Adipose tissue (tissue), 3 donors: Measurements from ENCODE around the gene SUFU. TPM values are rescaled to one million over a fixed set of nuclear protein-coding genes. Genes with fewer than 3 reads are reported as not detected.
"Not testable (repeated sequence)": the region's sequence is repeated elsewhere in the genome, so short reads cannot be mapped to it uniquely, and the experiment has no call there.

Experiments
- H3K27ac ChIP-seq: one replicate; pipeline ENCODE4 v1.5.1; 2013; ENCODE audit warnings: low read depth, low read length
- WGBS, 3 donors: extraction: QIAGEN DNeasy Blood & Tissue Kit; methylation state at CpG; one replicate each; pipeline ENCODE4 v1.1.7; 2013; 5-methylcytosine and 5-hydroxymethylcytosine counted together
- polyA plus RNA-seq, 3 donors: library from polyadenylated mRNA; stranded (reverse); fragments of 200-250 nt; gene quantifications; one replicate each; pipeline ENCODE4 v1.2.3, GENCODE V29; 2013
- donor health status: healthy with polysubstance abuse.
- donor health status: Bipolar disorder and iron deficiency.
- donor health status: healthy.

The SUFU gene
- polyA plus RNA-seq, 3 donors, result 2.7 to 5.3 (median 3.6) TPM

GRCh38 chr10:102475451-102476040 lies 28.2 kb upstream of the SUFU start:
- H3K27ac ChIP-seq, result no peak overlapping the region
- 88 to 93% (median 89%) methylated on average over 9 of the region's 9 CpGs for WGBS, 3 donors

DNA sequence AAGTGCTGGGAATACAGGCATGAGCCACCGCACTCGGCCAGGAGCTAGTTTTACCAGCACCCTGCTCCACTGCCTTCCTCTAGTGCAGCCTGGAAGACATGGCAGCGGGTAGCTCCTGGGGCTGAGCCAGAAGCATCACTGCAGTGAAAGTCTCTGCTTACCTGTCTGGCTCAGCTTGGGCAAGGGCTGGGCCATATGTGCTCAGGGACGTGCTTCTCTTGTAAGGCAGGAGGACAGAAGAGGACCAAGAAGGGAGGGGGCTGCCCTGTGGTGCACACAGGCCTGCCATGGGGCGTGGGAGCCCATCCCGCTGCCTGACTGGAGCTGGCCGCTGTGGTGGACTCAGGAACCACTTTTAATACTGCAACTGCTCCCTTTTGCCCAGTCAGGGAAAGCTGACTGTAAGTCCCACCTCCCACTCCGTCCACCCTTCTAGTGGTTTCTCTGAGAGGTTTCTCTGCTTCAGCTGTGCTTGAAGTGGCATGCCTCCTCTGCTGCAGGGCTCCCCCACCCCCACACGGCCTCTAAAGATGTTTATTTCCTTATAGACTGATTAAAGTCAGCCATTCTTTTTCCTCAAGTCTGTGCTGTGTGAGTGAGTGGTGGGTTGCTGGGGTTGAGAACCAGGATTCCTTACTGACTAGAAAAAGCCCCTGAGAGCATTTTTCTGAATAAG lies 27.2 kb upstream of the SUFU start:
- H3K27ac ChIP-seq, result no peak overlapping the region
- 68 to 80% (median 72%) methylated on average over 9 of the region's 9 CpGs for WGBS, 3 donors

DNA sequence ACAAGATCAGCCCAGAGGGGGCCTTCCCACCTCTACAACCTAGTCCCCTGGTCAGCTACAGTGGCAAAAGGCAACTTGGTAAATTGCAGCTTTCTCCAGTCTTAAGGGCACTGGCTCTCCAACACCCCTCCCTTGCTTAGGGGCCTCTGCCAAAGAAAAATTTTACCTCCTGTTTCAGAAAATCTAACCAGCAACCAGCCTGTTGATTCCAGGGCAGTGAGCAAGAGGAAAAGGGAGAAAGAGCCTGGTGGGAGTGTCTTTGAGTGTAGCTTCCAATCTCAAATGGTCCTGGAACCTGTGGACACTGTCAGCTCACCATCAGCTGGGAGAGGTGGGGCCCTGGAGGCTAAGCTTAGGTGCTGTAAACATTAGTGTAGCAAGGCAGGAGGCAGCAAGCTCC lies 24.1 kb upstream of the SUFU start:
- no peak overlapping the region for H3K27ac ChIP-seq

GRCh38 chr10:102480396-102480795 lies 23.4 kb upstream of the SUFU start:
- 87 to 90% (median 89%) methylated on average over 9 of the region's 9 CpGs for WGBS, 3 donors
- H3K27ac ChIP-seq, result no peak overlapping the region

- no peak overlapping the region for H3K27ac ChIP-seq
- WGBS, 3 donors, result 94 to 96% (median 95%) methylated on average over 13 of the region's 13 CpGs
Observed at GRCh38 chr10:102484021-102484420, 19.8 kb upstream of the SUFU start.

GRCh38 chr10:102485093-102485784 lies 18.5 kb upstream of the SUFU start:
- 89 to 91% (median 90%) methylated on average over 18 of the region's 18 CpGs for WGBS, 3 donors
- H3K27ac ChIP-seq, result no peak overlapping the region

DNA sequence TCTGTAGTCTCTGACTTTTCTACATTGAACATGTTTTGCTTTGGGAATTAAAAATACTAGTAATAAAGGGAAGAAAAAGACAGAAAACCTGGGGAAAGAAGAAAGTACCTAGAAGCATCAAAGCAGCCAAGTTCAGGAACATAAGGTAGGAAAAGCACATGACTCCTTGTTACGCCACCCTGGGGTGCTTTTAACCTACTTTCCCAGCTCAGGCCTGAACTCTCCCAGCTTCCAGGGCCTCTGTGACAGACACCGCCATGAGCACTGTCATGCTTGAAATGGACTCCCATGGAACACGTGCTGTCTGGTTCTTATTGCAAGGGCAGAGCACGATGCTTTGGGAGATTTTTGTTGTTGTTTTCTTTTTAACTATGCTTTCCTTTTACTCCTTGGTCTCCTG lies 12.6 kb upstream of the SUFU start:
- no peak overlapping the region for H3K27ac ChIP-seq

DNA sequence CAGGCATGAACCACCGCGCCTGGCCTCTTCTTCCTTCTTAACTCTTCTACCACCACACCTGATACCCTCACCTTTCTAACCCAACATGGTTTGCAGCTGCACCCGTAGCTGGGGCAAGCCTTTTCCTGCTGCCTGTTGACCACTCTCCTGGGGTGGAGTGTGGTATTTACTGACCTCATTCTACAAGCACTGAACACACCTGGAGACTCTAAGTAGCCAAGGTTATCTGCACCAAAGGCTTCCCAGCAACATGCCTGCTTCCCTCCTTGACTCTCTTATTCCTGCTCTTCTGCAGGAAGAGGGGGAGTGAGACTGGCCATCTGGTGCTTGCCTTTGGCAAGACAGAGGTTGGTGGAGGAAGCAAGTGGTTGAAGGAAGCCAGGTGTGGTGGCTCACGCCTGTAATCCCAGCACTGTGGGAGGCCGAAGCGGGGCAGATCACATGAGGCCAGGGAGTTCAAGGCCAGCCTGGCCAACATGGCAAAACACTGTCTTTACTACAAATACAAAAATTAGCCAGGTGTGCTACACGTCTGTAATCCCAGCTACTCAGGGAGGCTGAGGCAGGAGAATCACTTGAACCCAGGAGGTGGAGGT lies 11.3 kb upstream of the SUFU start:
- 78 to 96% (median 93%) methylated on average over 7 of the region's 7 CpGs for WGBS, 3 donors
- no peak overlapping the region for H3K27ac ChIP-seq

More for the DNA sequence above, 12.6 kb upstream of the SUFU start:
- 83 to 91% (median 88%) methylated on average over 4 of the region's 4 CpGs for WGBS, 3 donors

DNA sequence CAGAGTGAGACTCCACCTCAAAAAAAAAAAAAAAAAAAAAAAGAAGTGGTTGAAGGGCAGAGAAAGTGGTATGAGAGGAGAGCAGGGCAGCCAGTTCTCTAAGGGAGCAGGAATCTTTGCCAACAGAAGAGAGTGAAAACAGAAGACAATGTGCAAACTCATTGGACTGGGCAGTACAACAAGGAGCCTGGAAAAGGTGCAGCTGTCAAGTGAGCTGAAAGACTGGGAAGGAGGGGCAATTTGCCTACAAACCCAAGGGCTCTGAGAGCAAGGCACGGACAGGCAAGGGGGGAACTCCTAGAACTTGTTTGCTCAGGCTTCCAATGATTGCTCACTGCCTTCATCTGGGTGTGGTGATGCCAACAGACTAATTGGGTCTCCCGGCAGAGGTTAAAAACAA lies 10.8 kb upstream of the SUFU start:
- 16 to 62% (median 40%) methylated on average over 2 of the region's 2 CpGs for WGBS, 3 donors
- no peak overlapping the region for H3K27ac ChIP-seq

DNA sequence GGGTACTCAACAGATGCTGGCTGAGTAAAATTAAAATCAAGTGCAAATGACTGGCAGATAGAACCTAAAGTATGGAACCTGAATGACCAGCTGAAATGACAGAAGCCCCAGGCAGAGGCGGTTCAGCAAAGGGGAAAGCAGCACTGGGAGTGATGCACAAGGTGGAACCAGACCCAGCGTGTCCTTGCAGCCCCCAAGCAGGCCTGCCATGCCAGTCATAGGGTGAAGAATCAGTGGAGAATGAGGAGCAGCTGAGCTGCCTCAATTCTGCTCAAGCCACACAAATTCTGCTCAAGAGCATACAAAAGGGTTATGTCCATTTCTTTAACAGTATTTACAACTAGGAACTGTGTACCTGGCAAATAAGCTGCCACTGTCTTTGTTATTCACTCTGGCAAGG lies 10.0 kb upstream of the SUFU start:
- no peak overlapping the region for H3K27ac ChIP-seq
- WGBS, 3 donors, result 65 to 95% (median 89%) methylated on average over 2 of the region's 2 CpGs

DNA sequence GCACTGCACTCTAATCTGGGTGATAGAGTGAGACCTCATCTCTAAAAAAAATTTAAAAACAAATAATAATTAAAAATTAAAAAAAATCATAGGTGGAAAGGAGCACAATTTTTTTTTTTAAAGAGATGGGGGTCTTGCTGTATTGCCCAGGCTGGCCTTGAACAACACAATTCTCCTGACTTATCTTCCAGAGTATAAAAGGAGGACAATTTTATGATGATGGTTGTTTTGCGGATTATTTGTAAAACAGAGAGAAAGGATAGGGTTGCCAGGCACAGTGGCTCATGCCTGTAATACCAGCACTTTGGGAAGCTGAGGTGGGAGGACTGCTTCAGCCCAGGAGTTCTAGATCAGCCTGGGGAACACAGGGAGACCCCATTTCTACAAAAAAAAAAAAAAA lies 6.2 kb upstream of the SUFU start:
- H3K27ac ChIP-seq, result no peak overlapping the region
- 98 to 100% (median 100%) methylated on average over 1 of the region's 1 CpG for WGBS, 3 donors

DNA sequence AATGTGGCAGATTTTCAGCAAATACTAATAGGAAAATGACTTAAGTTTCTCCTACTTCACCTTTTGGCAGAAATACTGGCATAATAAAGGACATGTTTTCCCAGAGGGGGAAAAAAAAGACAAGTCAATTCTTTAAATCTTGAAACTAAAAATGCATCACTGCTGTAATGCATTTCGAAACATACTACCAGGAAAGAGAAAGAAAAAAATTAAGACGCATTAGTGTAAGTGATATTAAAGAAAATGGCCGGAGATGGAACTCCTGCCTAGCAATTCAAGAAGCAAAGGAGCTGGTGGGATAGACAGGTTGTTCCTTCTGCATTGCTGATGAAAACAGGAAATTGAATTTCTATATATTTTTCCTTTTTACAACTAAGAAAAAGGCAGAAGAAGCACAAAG lies 4.4 kb upstream of the SUFU start:
- WGBS, 3 donors, result 71 to 87% (median 81%) methylated on average over 3 of the region's 3 CpGs
- H3K27ac ChIP-seq, result no peak overlapping the region

GRCh38 chr10:102500686-102501085 lies 3.1 kb upstream of the SUFU start:
- H3K27ac ChIP-seq, result not testable (repeated sequence)

DNA sequence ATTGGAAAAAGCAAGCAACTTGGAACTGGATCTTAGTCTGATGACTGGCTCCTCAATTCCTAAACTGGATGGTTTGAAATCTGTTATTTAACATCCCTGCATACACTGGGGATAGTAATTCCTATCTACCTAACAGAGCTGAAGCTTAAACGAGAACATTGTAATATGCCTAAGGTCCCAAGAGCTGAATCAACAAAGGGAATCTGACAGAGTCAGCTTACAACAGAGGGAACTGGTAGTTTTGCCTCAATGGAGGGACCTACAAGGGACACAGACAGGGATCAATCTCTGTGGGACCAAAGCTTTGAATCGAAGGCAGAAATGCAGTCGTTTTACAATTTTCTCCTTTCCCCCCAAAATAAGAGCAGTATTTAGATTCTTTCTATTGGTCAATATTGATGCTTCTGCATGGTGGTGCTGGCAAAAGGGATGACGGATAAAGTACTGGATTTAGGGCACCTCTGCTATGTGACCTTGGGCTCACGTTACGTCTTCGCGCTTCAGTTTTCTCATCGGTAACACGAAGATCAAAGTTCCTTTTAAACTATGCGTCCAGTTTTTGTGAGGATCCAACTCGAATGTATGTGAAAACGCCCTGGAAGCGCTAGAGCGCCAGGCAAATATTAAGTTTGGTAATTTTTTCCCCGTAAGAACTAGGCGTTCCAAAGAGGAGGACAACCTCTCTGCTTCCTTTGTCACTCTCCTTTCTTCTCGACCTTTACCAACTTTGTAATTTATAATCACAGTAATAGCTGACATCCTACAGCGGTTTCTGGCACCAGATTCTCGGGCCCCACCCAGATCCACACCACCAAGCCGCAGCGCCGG lies 2.4 kb upstream of the SUFU start:
- WGBS, 3 donors, result 2 to 3% (median 3%) methylated on average over 23 of the region's 23 CpGs
- H3K27ac ChIP-seq, result no peak overlapping the region

More at GRCh38 chr10:102500686-102501085, 3.1 kb upstream of the SUFU start:
- WGBS, 3 donors, result 95% methylated on average over 13 of the region's 13 CpGs

- no peak overlapping the region for H3K27ac ChIP-seq
- WGBS, 3 donors, result 0% methylated on average over 19 of the region's 19 CpGs
Observed at GRCh38 chr10:102502029-102502336, 1.8 kb upstream of the SUFU start.

DNA sequence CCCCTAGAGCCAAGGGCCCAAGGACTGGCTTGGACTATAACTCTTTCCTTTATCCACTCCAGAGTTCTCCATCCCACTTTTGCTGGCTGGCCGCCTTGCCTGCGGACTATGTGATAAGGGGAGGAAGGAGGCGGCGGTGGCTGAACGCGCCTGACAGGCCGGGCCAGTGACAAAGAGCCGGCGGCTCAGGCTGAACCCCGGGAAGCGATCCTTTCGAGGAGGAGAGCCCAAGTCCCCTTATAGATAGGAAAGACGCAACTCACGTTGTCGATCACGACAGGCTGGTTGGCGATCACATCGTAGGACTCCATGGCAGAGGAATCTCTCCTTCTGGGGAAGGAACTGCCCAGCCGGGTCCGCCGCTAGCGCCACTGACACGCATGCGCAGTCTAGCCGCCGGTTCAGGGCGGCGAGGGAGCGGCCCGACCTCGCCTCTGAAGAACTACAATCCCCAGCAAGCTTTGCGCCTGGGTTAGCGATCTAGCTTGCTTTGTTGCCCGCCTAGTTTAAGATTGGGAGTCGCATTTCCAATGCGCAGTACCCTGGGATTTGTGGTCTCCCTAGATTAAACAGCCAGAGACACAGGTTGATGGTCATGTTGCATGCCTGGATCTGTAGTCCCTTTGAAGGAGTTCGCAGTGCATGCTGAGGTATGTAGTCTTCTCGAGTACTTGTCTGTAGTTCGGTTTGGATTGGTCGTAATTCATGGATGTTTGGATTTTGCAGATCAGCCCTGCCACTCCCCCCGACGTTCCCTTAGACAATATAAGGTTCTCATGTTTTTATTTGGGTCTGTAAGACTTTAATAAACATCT lies 1.2 kb upstream of the SUFU start, which contains the start of gene ACTR1A:
Gene ACTR1A (minus strand): TSS at position 376 of the 815 bp plus-strand sequence. CDS start 65 bp downstream, at position 311.
- H3K27ac ChIP-seq, result no peak within 1 kb of the TSS
- 0% methylated on average over 42 of the region's 42 CpGs for WGBS, 3 donors

- no peak overlapping the region for H3K27ac ChIP-seq
- whole genome bisulfite sequencing, 3 donors, result 1 to 2% (median 1%) methylated on average over 47 of the region's 47 CpGs
Observed at GRCh38 chr10:102504179-102504975, 605 bp downstream of the SUFU start.
